HG02759 (cell line): ENCODE measurements around the gene INKA2.

ENCODE experiments used
- ATAC-seq: cut with Tn5 transposase; IDR thresholded peaks from one replicate; pipeline ENCODE4 v1.9.1; 2021; ENCODE audit warnings: mild to moderate bottlenecking, moderate library complexity; ENCODE audit not compliant: unreplicated experiment

Gene INKA2

DNA sequence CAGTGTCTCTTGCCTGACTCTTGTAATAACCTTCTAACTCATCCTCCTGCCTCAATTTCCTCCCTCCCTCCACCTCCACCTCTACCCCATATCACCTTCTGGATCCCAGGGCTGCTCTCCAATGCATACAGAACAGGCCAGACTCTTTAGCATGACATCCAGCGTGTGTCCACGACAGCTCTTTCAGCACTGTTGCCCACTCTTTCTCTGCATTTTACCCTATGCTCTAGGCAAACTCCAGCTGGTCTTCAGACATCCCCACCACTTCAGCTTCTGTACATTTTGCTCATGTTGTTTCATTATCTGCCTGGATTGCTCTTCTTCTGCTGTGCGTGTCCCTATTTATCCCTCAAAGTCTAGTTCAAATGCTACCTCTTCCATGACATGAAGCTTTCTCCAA is 4.8 kb downstream of the INKA2 start:
- ATAC-seq: no peak

DNA sequence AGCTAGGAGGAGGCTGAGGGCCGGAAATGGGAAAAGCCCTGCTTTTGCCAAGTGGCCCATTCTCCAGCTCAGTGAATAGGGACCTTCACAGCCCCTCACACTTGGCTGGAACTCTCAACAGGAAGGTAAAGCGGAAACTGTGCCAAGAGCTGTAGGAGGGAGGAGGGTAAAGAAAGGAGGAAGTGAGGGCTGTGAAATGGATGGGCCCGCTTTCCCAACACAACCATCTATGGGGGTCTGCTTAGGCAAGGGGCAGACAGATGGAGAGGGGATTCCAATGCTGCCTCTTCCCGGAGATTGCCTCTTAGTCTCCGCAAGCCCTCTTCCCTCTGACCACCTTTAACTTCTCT is 5.2 kb downstream of the INKA2 start:
- ATAC-seq: no peak

GRCh38 chr1:111733183-111733991 is 5.8 kb downstream of the INKA2 start:
- ATAC-seq: no peak

- no peak for ATAC-seq
These were observed 6.5 kb downstream of the INKA2 start for GRCh38 chr1:111732718-111733117.

GRCh38 chr1:111731956-111732355 is 7.2 kb downstream of the INKA2 start:
- ATAC-seq: no peak

- no peak for ATAC-seq
These were observed 8.5 kb downstream of the INKA2 start for GRCh38 chr1:111730706-111731105.

DNA sequence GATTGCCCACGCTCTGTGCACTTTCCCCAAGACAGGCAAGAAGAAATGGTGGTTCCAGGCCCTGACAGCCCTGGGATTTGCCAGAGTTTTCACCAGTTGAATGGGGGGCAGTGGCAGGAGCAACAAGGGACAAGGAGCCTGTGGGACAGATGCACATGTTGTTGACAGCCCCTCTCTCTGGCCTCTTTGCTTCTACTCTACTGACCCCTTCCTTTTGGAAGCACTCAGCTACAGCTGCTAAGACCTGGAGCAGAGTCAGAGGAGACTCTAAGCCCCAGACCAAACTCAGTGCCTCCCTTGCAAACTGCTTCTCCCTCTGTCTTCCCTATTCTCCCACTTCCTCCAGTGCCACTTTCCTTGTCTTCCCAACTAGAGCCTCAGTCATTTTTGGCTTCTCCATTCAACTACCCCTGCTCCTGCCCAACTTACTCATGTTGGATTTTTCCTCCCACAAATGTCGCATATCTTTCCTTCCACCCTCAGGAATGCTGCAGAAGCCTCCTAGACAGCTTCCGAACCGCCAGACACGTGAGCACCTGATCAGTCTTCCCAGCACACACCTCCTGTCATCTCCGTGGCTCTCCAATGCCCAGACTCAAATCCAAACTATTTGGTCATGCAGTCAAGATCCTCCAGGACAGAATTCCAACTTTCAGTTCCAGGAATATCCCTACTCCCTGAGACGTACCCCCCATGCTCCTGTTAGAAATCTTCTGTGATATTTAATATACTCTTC is 9.1 kb downstream of the INKA2 start:
- ATAC-seq: no peak

- ATAC-seq: no peak
These were observed 9.8 kb downstream of the INKA2 start for GRCh38 chr1:111729271-111729921.

DNA sequence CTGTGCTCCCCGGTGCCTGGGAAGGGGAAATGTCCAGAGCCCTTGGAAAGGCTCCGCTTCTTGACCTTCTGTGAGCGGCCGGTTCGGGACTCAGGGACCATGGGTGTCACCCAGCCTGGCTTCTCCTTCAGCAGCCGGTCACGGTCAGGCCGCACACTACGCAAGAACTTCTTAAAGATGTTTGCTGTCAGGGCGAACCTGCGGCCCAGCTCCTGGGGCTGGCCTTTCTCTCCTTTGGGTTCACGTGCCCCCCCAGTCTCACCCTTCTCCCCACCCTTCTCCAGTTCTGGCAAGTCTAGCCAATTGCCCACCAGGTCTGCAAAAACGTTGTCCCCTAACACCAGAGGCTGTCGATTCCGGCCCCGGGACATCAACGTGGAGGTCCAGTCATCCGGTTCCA is 12.1 kb downstream of the INKA2 start:
- ATAC-seq: no peak

GRCh38 chr1:111725192-111725591 is 14.0 kb downstream of the INKA2 start:
- no peak for ATAC-seq

GRCh38 chr1:111723871-111724270 is 15.3 kb downstream of the INKA2 start:
- no peak for ATAC-seq

GRCh38 chr1:111723091-111723806 is 15.9 kb downstream of the INKA2 start:
- ATAC-seq: no peak

DNA sequence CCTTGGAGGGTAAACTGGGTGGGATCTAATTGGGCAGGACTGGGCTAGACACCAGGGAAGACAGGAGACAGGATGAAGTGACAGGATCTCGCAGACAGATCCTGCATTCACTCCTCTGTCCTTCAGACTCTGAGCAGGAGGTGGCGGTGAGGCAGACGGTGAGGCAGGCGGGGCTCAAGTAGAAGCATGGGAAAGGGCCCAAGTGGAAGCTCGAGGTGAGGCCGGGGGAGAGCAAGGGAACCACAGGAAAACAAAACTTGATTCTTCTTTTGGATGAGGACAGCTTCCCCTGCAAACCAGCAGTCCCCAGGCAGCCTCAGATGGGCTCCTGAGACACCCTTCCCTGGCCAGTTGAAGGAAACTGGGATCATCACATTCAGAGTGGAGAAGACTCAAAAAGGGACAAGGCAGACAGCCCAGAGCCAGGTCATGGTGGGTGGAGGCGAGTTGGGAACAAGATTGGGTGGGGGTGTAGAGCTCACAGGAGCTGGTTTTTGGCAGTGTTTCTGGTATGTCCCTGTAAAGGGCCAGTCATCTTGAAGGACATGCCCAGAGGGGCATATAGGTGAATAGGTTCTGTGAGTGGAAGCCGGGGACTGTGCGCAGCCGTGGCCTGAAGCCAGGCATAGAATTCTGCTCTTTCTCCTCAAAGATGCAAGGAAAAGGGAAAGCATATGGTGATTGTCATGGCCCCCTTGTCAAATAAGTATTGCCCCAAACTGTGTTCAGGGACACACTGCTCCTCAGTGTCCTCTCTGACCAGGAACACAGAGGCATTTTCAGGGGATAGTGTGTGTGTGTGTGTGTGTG is 18.0 kb downstream of the INKA2 start:
- no peak for ATAC-seq

DNA sequence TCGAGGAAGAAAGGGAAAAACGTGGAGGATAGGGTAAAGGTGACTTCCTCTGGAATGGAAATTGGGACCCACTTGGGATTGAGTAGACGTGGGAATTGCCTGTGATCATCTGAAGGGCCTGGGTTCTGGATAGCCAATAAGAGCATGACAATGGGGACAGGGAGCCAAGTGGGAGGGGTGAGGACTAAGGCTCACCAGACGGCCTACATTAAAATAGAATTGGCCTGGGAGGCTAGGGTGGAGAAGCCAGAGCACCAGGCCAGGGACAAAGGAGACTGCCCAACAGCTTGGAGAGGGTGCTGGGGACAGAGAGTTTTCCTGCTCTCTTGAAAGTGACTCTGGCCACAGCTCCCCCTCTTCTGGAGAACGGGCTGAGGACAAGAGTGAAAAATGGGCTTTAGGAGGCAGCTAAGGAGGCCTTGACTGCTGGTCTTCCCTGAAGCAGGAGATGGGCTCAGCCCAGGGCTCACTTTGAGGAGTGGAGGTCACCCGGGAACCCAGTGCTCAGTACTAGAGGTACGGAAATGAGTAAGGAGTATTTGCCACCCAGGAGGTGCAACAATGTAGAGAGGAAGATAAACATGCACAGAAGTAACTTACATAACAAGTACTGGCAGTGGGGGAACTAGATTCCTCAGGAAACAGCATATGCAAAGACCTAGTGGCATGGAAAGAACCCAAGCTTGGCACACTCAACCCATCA is 18.8 kb downstream of the INKA2 start:
- ATAC-seq: no peak

DNA sequence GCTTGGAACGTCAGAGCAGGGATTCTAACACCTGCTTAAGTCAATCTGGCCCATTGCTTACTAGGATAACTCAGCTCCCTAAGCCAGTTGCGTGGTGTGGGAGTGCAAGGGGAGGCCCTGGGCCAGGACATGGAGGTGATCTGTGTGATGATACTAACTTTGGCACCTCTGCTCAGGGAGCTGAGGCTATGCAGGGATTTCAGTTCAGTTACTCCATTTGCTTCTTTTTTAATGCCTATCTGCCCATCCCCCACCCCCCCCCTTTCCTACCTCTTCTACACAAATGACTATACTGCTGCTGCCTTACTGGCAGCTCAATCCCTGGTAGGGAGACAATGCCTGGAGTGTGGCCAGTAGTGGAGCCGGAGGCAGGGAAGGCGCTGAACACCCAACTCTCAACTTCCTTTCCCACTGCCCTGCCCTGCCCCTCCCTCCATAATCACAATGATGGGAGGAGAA is 19.5 kb downstream of the INKA2 start:
- ATAC-seq: no peak

DNA sequence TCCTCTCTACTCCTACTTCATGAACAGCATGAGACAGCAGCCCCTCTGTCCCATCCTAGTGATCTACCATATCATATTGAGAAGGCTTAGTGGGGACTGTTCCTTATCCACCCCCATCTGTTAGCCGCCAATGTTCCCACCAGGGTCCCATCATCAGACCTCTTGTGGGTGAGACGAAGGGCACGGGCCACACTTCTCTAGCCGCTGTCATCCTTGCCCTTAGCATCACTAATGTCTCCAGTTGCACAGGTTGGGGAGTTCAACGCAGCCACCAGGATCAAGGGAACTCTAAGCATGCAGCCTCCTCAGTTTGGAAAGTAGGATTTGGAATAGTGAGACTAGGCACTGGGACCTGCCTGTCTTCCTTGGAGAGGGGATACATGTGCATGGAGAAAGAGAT is 20.1 kb downstream of the INKA2 start:
- no peak for ATAC-seq

DNA sequence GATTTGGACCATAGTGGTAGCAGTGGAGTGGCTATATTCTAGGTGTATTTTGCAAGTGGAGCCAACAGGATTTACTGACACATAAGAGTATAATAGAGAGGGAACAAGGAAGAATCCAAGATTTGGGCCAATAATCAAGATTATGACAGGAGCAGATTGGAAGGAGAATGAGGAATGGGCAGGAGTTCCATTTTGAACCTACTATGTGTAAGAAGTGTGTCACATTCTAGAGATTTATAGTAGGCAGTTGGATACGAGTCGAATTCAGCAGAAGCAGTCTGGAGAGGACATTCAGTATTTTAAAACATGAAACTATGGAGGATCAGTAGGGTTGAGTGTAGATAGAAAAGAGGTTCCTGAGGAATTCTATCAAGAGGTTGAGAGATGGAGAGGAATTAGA is 21.7 kb downstream of the INKA2 start:
- no peak for ATAC-seq

GRCh38 chr1:111716333-111716732 is 22.9 kb downstream of the INKA2 start:
- ATAC-seq: no peak

- ATAC-seq: no peak
These were observed 29.2 kb downstream of the INKA2 start for GRCh38 chr1:111709986-111710385.

GRCh38 chr1:111707906-111708305 is 31.3 kb downstream of the INKA2 start:
- no peak for ATAC-seq
